Body of pancreas (tissue), 4 donors: ENCODE data around the gene SLX4. TPM values are rescaled to one million over a fixed set of nuclear protein-coding genes. Genes with fewer than 3 reads are reported as not detected.

Experiments used
- ATAC-seq: fragments of 150-250 bp; one replicate; pipeline ENCODE4 v1.9.1; 2016
- DNase-seq, 4 donors: peaks; one replicate each; pipeline ENCODE4 v3.0.0-alpha.2; 2019
- H3K27ac ChIP-seq, 4 donors: fragments of 200-600 bp; sonication (generic); 1 replicate in 3 of 4; 2 replicates in 1 of 4; pipeline versions ENCODE4 v1.5.1 to v1.6.1; 2016 to 2019; ENCODE audit warnings: mild to moderate bottlenecking in 1 of 4, mixed read lengths in 1 of 4, moderate library complexity in 1 of 4
- H3K27me3 ChIP-seq, 2 donors: fragments of 200-600 bp; sonication (generic); one replicate each; pipeline ENCODE4 v1.6.0; 2016; ENCODE audit warnings: mild to moderate bottlenecking in 1 of 2
- H3K36me3 ChIP-seq, 2 donors: fragments of 200-600 bp; sonication (generic); replicated peaks in 1 of 2; 2 replicates each; pipeline ENCODE4 v1.5.1; 2016; ENCODE audit warnings: low read depth in 2 of 2; ENCODE audit not compliant: insufficient read depth in 1 of 2
- H3K4me1 ChIP-seq: fragments of 200-600 bp; sonication (generic); one replicate; pipeline ENCODE4 v1.6.0; 2016
- H3K4me3 ChIP-seq, 2 donors: fragments of 200-600 bp; sonication (generic); 1 replicate in 1 of 2; 2 replicates in 1 of 2; pipeline ENCODE4 v1.5.1; 2016 to 2019
- H3K9me3 ChIP-seq, 3 donors: fragments of 200-600 bp; sonication (generic); 1 replicate in 2 of 3; 2 replicates in 1 of 3; pipeline ENCODE4 v1.5.1; 2016
- POLR2A ChIP-seq, 3 donors: fragments of 450-650 bp; IDR thresholded peaks; one replicate each; pipeline ENCODE4 v1.6.1; 2016; ENCODE audit warnings: antibody characterized with exemption in 3 of 3, mild to moderate bottlenecking in 2 of 3
- WGBS, 2 donors: methylation state at CpG; one replicate each; pipeline ENCODE4 v1.1.5; 2017; 5-methylcytosine and 5-hydroxymethylcytosine counted together
- intact Hi-C: fragments of 100-400 bp; cut with DNase I; formaldehyde crosslinking; loops from one replicate; pipeline ENCODE4 v1.15.1; 2023
- total RNA-seq, 2 donors: library from RNA; depleted of rRNA; stranded (reverse); fragments of >200 nt; gene quantifications; one replicate each; pipeline ENCODE4 v1.1.0, GENCODE V29; 2016
- TF ChIP-seq, protein P1 (sequence below), 7 experiments: fragments of 450-650 bp in 4 of 7; fragments of 200-600 bp in 3 of 7; sonication (generic) in 3 of 7; IDR thresholded peaks; one replicate each; pipeline ENCODE4 v1.5.1; 2016 to 2019; ENCODE audit warnings: antibody characterized with exemption in 7 of 7

The SLX4 gene
- total RNA-seq, 2 donors from 2014 or later: 3.6 to 4.2 TPM

DNA sequence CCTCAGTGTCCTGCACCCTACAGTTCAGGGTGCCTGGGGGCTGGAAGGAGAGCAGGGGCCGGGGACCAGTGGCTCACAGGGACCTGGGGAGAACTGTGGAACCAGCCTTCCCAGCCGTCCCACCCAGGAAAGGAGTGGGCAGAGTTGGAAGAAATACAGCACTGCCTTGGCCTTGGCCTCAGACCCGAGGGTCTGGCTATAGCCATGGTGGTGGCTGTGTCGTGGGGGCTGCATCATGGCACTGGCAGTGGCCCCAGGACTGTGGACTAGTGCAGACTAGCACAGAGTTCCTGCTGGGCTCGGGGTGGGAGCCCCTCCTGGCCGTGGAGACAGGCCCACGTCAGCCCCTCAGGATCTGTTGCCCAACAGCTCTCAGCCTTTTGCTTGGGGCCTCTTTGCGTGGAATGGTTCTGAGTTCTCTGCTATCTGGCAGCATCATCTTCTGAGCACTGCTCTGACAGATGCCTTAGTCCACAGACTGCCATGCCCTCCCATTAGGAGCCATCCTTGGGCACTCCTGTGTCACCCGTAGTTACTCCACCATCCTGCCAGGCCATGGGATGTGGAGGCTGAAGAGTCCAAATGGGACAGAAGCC is 30.5 kb upstream of the SLX4 start:
- Histone ChIP-seq H3K27ac (no peak overlapping the region), H3K4me1 (peaks cover 21% of the 10 kb centered on the region), H3K27me3 (no peaks in the 10 kb centered on the region), H3K36me3 (no peaks in the 10 kb centered on the region), H3K9me3 (no peaks in the 10 kb centered on the region), H3K4me3 (no peak overlapping the region)
- TF ChIP-seq, protein P1, sequence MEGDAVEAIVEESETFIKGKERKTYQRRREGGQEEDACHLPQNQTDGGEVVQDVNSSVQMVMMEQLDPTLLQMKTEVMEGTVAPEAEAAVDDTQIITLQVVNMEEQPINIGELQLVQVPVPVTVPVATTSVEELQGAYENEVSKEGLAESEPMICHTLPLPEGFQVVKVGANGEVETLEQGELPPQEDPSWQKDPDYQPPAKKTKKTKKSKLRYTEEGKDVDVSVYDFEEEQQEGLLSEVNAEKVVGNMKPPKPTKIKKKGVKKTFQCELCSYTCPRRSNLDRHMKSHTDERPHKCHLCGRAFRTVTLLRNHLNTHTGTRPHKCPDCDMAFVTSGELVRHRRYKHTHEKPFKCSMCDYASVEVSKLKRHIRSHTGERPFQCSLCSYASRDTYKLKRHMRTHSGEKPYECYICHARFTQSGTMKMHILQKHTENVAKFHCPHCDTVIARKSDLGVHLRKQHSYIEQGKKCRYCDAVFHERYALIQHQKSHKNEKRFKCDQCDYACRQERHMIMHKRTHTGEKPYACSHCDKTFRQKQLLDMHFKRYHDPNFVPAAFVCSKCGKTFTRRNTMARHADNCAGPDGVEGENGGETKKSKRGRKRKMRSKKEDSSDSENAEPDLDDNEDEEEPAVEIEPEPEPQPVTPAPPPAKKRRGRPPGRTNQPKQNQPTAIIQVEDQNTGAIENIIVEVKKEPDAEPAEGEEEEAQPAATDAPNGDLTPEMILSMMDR (IDR thresholded peaks at IDR 0.05): no peak
- no peak for TF ChIP-seq POLR2A (IDR thresholded peaks at IDR 0.05)
- intact Hi-C loops: no loop called here
- 87 to 90% methylated on average over 4 to 9 of the region's 9 CpGs for WGBS, 2 donors
- no peak for DNase-seq
- ATAC-seq: no peak

DNA sequence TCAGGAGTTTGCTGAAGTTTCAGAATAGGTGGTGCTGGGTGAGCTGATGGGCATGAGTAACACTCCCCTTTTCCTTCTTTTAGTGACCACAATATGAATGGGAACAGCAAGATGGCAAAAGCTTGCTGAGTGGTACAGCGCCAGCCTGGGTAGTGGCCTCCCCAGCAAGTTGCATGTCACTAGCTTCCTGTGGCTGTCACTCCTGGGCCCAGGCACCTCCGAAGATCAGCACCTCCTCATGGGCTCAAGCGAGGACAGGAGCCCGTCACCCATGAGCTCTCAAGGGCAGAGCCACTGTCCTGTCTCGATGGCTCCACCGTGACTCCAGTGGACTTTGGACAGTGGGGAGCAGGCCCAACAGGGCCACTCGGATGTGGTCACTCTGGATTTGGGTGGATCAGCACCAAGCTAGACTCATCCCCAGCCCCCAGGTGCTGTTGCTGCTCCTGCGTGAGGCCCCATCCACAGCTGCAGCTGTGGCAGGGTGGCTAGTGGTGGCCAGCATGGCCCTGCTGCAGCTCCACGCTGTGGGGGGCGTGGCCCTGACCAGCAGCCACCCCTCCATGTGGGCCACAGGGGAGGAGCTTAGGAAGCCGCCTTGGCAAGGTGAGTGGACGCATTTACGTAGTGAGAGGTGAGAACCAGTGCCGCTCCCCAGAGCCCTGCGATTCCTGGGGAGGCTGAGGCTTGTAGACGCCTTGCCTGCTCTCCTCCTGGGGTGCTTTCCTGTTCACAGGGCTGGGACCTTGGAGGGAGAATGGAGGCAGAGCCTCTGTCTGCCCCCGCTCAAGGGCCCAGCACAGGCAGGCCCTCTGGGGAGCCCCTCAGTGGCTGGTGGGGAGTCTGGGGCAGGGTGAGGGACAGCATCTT is 29.5 kb upstream of the SLX4 start:
- Histone ChIP-seq H3K27me3 (no peaks in the 10 kb centered on the region), H3K4me3 (no peak overlapping the region), H3K4me1 (peaks cover 11% of the 10 kb centered on the region), H3K27ac (no peak overlapping the region), H3K9me3 (no peaks in the 10 kb centered on the region), H3K36me3 (no peaks in the 10 kb centered on the region)
- DNase-seq (no peak), ATAC-seq (no peak)
- TF ChIP-seq POLR2A (IDR thresholded peaks at IDR 0.05): no peak
- TF ChIP-seq, protein P1 (IDR thresholded peaks at IDR 0.05): no peak
- intact Hi-C loops: no loop called here
- WGBS, 2 donors: 92 to 100% methylated on average over 1 to 8 of the region's 17 CpGs

DNA sequence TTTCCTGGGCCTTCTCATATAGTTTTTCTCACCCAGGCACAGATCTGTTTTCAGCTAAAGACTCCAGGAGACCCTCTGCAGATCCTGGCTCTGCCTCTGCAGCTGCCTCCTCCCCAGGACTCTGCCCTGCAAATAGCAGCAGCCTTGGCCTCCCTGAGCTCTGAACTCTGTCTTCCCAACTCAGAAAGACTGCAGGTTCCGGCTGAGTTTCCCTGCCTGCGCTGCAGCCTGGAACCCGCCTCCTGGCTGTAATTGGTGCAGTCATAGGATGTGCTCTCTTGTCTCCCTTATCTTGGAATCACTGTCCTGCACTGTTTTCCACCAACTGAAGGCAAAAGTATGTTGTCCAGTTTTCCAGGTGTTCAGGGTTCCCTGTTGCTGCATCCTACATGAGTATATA is 28.8 kb upstream of the SLX4 start:
- no peak overlapping the region for H3K4me3 ChIP-seq
- TF ChIP-seq POLR2A (IDR thresholded peaks at IDR 0.05): no peak
- TF ChIP-seq, protein P1 (IDR thresholded peaks at IDR 0.05): no peak
- DNase-seq: no peak
- no peaks in the 10 kb centered on the region for H3K27me3 ChIP-seq
- no peak for ATAC-seq
- no peaks in the 10 kb centered on the region for H3K9me3 ChIP-seq
- 92 to 96% methylated on average over 3 of the region's 3 CpGs for WGBS, 2 donors
- H3K36me3 ChIP-seq: no peaks in the 10 kb centered on the region
- H3K27ac ChIP-seq: no peak overlapping the region
- H3K4me1 ChIP-seq: peaks cover 8% of the 10 kb centered on the region
- intact Hi-C loops: no loop called here

DNA sequence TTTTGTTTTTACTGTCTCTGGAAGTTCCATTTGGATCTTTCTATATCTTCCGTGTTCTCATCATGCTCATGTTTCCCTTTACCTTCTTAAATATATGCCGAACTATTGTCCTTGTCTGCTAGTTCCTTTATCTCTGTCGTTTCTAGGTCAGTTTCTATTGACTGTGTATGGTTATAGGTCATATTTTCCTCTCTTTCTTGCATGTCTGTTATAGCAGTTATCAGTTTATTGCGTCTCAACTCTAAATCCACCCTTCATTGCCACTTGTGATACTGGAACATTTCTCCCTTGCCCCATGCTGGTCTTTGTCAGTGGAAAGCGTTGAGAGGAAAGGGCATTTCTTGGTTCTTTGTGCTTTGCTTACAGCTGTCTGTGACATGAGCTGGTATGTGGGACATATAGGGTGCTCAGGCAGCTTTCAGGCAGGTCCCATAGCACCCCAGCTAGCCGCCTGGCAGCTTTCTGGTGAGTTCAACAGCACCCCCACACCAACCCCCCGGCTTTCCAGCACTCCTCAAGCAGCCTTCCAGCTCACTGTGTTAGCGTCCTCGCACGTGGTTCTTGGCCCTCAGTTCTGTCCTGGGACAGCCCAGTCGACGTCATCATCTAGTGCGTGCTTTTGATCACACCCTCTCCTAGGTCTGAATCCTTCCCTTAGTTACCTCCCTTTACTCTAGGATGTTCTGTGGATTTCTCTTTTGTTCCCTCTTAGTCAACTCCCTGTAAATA is 27.7 kb upstream of the SLX4 start:
- H3K9me3 ChIP-seq: no peaks in the 10 kb centered on the region
- H3K27ac ChIP-seq: no peak overlapping the region
- H3K36me3 ChIP-seq: no peaks in the 10 kb centered on the region
- H3K4me1 ChIP-seq: peaks cover 8% of the 10 kb centered on the region
- TF ChIP-seq POLR2A (IDR thresholded peaks at IDR 0.05): no peak
- TF ChIP-seq, protein P1 (IDR thresholded peaks at IDR 0.05): no peak
- H3K4me3 ChIP-seq: no peak overlapping the region
- intact Hi-C loops: no loop called here
- H3K27me3 ChIP-seq: no peaks in the 10 kb centered on the region
- ATAC-seq: no peak
- DNase-seq: no peak
- WGBS, 2 donors: 83 to 86% methylated on average over 13 of the region's 13 CpGs
